Keratinocyte (primary cell): ENCODE measurements around the gene ATL3.

ENCODE experiments used
- EZH2 ChIP-seq: IDR thresholded peaks from one replicate; pipeline ENCODE4 v1.6.1; 2012; ENCODE audit warnings: inconsistent platforms, mild to moderate bottlenecking, low read length, moderate library complexity
- TF ChIP-seq, protein P1 (sequence below), 3 experiments: IDR thresholded peaks in 1 of 3; conservative IDR thresholded peaks in 1 of 3; optimal IDR thresholded peaks in 1 of 3; 2 replicates in 2 of 3; 3 replicates in 1 of 3; pipeline versions ENCODE3 to v1.5.1; 2011; ENCODE audit warnings: low read length in 3 of 3, mild to moderate bottlenecking in 3 of 3, moderate library complexity in 2 of 3, control low read depth in 1 of 3, inconsistent platforms in 1 of 3; ENCODE audit not compliant: insufficient read depth in 2 of 3; ENCODE audit errors: extremely low read depth in 1 of 3

DNA sequence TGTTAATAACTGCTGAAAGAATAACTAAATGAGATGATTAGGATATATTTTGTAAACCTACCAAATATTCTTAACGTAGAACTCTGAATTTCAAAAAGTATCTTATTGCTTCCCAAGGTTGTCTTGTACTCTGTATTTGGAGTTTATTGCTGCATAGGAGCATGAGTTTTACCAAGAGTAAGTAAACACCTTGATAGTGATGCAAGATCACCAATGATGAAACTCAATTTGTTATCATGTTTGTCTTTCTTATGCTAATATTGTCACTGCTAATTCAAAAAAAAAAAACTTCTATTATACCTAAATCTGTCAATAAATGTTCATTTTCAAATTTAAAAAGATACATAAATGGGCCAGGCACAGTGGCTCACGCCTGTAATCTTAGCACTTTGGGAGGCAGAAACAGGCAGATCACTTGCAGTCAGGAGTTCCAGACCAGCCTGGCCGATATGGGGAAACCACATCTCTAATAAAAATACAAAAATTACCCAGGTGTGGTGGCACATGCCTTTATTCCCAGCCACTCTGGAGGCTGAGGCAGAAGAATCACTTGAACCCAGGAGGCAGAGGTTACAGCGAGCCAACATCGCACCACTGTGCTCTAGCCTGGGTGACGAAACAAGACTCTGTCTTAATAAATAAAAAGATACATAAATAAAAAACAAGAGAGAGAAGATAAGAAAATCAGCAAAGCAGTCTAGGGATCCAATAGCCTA is 84.6 kb downstream of the ATL3 start:
- TF ChIP-seq, protein P1, sequence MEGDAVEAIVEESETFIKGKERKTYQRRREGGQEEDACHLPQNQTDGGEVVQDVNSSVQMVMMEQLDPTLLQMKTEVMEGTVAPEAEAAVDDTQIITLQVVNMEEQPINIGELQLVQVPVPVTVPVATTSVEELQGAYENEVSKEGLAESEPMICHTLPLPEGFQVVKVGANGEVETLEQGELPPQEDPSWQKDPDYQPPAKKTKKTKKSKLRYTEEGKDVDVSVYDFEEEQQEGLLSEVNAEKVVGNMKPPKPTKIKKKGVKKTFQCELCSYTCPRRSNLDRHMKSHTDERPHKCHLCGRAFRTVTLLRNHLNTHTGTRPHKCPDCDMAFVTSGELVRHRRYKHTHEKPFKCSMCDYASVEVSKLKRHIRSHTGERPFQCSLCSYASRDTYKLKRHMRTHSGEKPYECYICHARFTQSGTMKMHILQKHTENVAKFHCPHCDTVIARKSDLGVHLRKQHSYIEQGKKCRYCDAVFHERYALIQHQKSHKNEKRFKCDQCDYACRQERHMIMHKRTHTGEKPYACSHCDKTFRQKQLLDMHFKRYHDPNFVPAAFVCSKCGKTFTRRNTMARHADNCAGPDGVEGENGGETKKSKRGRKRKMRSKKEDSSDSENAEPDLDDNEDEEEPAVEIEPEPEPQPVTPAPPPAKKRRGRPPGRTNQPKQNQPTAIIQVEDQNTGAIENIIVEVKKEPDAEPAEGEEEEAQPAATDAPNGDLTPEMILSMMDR (optimal IDR thresholded peaks at IDR 0.05 in 1 of 3, IDR thresholded peaks at IDR 0.05 in 1 of 3, conservative IDR thresholded peaks at IDR 0.05 in 1 of 3; ENCODE audit: extremely low read depth in 1 of 3, insufficient read depth in 2 of 3, low read length in 3 of 3): no peak
- no peak for TF ChIP-seq EZH2
